GM18502 (cell line): ENCODE results near the gene SHISA9.

Experiments used
- ATAC-seq: cut with Tn5 transposase; IDR thresholded peaks from one replicate; pipeline ENCODE4 v1.9.1; 2021; ENCODE audit warnings: mild to moderate bottlenecking; ENCODE audit not compliant: unreplicated experiment, poor library complexity

Gene SHISA9

DNA sequence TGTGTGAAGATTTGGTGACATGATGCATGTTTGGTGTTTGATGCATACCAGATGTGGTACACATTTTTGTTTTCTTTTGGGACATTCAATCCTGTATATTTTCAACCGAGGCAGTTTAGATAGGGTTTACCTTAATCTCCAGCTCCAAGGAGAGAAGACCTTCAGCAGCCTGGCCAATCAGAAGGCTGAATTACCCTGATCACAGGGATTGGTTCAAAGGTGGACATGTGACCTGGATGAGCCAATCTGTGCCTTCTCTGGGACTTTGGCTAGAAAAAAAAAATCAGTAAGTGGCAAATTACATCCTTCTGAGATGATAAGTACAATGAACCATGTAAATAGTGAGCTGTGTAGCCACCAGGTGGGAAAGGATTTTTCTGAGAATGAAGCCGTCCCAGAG lies 205.1 kb downstream of the SHISA9 start:
- ATAC-seq: no peak

DNA sequence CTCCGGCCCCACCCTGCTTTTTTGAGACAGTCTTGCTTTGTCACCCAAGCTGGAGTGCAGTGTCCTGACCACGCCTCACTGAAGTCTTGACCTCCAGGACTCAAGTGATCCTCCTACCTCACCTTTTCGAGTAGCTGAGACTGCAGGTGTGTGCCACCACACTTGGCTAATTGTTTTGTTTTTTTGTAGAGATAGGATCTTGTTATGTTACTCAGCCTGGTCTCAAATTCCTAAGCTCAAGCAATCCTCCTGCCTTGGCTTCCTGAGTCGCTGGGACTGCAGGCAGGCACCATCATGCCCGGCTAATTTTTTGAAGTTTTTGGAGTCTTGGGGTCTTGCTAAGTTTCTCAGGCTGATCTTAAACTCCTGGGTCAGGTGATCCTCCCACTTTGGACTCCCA lies 206.7 kb downstream of the SHISA9 start:
- ATAC-seq: no peak

DNA sequence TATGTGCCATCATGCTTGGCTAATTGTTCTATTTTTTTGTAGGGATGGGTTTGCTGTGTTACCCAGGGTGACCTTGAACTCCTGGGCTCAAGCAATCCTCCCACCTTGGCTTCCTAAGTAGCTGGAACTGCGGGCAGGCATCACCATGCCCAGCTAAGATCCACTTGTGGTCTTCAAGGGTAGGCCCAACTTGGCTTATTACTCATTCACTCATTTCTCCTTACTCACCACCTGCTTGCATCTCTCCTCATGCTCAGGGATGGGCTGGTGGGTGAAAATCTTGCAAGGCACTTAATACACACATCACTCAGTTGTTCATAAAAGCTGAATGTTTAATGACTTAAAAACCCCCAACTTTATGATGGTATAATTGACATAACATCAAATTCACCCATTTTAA lies 207.8 kb downstream of the SHISA9 start:
- no peak for ATAC-seq

GRCh38 chr16:13110124-13110796 lies 208.9 kb downstream of the SHISA9 start:
- ATAC-seq: no peak

DNA sequence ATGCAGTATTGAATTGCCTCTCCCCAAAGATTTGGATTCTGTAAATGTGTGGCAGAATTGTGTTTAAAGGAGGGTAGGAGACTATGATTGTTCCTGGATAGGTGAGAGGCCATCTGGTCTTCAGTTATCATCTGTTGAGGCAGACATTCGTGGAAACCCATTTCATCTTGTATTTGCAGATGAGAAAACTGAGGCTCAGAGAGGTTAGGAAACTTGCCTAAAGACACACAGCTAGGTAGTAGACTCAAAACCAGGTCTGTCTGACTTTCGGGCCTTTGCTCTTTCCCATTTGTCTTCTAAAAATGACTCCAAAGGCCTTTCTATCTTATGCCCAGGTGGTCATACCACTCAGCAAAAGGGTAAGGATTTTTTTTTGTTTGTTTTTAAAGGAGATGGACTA lies 210.3 kb downstream of the SHISA9 start:
- ATAC-seq: no peak

DNA sequence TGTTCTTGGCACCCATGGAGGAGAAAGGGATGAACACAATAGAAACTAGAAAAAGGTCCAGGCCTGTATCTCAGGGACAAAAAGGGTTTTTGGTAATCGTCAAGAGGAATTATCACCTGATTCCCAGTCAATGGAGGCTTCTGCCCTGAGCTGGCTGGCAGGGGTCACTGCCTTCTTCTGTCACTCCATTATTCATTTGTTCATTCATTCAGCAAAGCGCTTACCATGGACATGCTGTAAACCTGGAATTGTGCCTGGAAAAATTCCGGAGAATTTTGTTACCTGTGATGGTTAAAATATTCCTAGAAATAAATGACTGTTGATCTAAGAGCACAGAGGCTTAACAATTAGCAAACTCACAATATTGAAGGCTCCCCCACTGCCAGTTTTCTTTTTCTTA lies 212.3 kb downstream of the SHISA9 start:
- ATAC-seq: no peak

DNA sequence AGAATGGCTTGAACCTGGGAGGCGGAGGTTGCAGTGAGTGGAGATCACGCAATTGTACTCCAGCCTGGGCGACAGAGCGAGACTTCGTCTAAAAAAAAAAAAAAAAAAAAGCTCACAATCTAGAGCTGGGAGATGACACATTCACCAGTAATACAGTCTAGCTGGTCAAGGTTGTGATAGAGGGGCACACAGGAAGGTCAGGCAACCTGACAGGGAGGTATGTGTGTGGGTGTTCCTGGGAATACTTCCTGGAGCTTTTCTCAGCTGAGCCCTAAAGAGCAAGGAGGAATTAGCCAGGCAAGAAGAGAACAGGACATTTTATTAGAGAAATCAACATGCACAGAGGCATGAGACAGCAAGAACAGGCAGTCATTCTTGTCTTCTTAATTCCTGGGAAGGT lies 216.7 kb downstream of the SHISA9 start:
- no peak for ATAC-seq

DNA sequence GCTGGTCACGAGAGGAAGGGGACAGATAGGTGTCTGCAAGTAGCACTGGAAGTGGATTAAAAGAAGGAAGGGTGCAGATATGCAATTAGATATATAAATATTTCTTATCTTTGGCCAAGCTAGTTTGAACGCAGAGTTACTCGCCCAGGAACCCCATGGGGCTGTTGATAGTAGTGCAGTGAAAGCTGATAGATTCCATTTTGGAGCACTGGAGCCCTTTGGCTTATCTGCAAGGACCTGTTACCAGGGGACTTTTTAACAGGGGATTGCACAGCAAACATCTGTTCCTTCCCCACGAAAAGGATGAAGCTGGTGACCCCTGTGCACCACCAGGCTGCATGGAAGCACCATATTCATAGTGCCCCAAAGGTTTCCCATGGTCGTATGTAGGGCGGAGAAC lies 218.7 kb downstream of the SHISA9 start:
- ATAC-seq: no peak

GRCh38 chr16:13120557-13120956 lies 219.2 kb downstream of the SHISA9 start:
- ATAC-seq: no peak

DNA sequence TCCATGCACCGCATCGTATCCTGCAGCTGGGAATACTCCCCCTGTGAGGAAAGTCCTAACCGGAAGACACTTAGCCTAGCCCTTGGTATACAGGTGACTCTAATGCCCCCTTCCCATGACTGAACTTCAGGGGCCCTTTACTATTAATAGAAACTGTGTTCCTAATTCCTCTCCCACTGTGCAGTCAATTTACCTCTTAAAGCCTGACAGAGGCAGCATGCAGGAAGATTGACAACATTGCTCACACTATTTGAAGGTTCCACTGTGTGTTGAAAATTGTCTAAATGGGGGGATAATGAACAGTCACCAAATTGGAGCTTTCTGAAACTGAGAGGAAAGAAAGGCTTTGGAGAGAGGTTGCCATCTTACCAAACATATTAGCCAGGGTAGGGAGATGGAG lies 222.6 kb downstream of the SHISA9 start:
- ATAC-seq: no peak

DNA sequence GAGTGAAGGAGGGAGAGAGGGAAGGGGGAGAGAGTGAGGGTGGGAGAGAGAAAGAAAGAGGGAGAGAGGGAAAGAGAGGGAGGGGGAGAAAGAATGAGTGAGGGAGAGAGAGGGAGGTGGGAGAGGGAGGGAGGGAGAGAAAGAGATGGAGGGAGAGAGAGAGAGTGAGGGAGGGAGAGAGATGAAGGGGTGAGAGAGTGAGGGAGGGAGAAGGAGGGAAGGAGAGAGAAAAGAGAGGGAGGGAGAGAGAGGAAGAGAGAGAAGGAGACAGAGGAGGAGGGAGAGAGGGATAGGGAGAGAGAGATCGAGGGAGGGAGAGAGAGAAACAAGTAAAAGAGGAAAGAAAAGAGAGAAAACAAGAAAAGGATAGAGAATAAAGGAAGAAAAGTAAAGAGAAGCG lies 225.7 kb downstream of the SHISA9 start:
- ATAC-seq: no peak

- ATAC-seq: no peak
Observed at GRCh38 chr16:13130586-13130985, 229.2 kb downstream of the SHISA9 start.

GRCh38 chr16:13134836-13135235 lies 233.4 kb downstream of the SHISA9 start:
- ATAC-seq: no peak

- ATAC-seq: no peak
Observed at GRCh38 chr16:13136901-13137300, 235.5 kb downstream of the SHISA9 start.

GRCh38 chr16:13138528-13138927 lies 237.1 kb downstream of the SHISA9 start:
- ATAC-seq: no peak

GRCh38 chr16:13139661-13140241 lies 238.4 kb downstream of the SHISA9 start:
- ATAC-seq: no peak

DNA sequence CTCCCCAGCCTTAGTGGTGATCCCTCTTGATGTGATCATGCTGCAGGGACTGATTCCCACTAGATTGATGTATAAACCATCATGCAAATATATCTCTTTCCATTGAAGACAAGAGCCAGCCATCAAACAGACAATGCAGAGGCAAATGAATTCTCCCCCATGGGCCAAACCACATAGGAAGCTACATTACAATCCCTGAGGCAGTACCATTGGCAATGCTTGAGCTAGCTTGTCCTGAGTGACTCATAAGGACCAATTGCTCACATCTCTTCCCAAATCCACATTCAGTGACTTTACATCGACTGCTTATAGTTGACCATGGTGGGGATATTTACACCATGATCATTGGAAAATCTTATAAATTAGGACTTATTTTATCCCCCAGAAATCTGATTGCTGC lies 242.2 kb downstream of the SHISA9 start:
- ATAC-seq: no peak

DNA sequence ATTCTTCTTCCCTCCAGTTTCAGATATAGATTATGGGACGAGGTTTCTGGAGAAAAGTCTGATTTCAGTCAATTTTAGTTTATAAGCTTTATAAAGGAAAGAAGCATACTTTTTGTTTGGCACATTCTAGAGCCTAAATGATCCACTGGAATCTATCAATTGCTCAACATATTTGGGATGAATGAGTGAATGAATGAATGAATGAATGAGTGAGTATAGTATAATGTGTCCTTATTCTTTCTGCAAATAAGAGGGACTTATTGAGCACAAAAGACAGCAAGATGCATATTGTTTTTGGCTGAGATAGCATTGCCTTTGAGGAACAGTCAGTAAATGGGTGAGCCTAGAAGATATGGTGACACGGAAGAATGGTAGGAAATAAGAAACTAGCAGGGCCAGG lies 245.4 kb downstream of the SHISA9 start:
- no peak for ATAC-seq

DNA sequence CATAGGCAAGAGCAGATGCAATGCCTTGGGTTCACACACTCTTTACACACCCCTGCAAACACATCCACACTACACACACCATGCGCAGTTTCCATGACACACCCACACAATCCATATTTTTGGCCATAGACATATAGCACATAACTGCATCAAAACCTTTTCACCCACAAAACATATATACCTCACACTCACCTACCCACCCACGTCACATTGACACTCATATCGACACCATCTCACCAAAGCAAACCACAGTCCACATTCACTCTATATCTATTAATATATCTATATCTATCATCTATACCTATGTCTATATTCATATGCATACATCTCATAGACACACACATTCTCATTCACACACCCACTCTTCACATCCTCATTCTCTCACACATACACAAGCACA lies 246.9 kb downstream of the SHISA9 start:
- ATAC-seq: no peak

GRCh38 chr16:13148836-13149235 lies 247.4 kb downstream of the SHISA9 start:
- no peak for ATAC-seq

GRCh38 chr16:13150181-13150885 lies 248.9 kb downstream of the SHISA9 start:
- ATAC-seq: no peak

DNA sequence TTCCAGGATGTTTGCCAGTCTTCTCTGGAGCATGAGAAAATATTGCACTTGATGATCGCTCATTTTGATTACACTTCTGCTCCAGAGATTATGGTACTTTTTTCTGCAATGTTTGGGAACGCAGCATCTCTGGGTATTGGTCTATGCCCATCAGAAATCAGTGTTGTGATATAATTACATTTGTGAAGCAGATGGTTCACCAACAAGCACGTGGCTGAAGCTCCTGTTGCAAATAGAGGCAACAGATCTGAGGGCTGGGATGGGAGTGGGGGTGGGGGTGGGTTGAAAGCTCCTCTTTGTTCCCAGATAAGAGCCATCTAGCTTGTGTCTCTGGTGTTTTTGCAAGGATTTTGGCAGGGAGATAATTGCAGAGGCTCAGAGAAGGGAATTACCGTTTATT lies 252.3 kb downstream of the SHISA9 start:
- ATAC-seq: no peak
